Neural progenitor cell (in vitro differentiated cells): ENCODE results near the gene PLEKHN1. TPM values are rescaled to one million over a fixed set of nuclear protein-coding genes. Genes with fewer than 3 reads are reported as not detected.
"Not testable (repeated sequence)": the region's sequence is repeated elsewhere in the genome, so short reads cannot be mapped to it uniquely, and the experiment has no call there.

ENCODE experiments used
- DNase-seq: peaks from one replicate; pipeline ENCODE4 v3.0.0-alpha.2; 2016; ENCODE audit warnings: low spot score
- H2AFZ ChIP-seq: fragments of 200-600 bp; sonication (generic); replicated peaks from 2 replicates; pipeline ENCODE4 v1.6.1; 2016; ENCODE audit warnings: antibody characterized with exemption
- H3F3A ChIP-seq: fragments of 200-600 bp; sonication (generic); 2 replicates; pipeline ENCODE4 v1.6.1; 2016; ENCODE audit warnings: antibody characterized with exemption, low read depth
- H3K27ac ChIP-seq: fragments of 200-600 bp; sonication (generic); 2 replicates; pipeline ENCODE4 v1.5.1; 2016; ENCODE audit warnings: mild to moderate bottlenecking
- H3K27me3 ChIP-seq: fragments of 200-600 bp; sonication (generic); 2 replicates; pipeline ENCODE4 v1.6.1; 2016; ENCODE audit warnings: mild to moderate bottlenecking, moderate library complexity
- H3K36me3 ChIP-seq: fragments of 200-600 bp; sonication (generic); 2 replicates; pipeline ENCODE4 v1.5.1; 2016
- H3K4me1 ChIP-seq: fragments of 200-600 bp; sonication (generic); 2 replicates; pipeline ENCODE4 v1.6.1; 2016; ENCODE audit warnings: mixed run types
- H3K4me2 ChIP-seq: fragments of 200-600 bp; sonication (generic); 2 replicates; pipeline ENCODE4 v1.6.1; 2016
- H3K4me3 ChIP-seq: fragments of 200-600 bp; sonication (generic); 2 replicates; pipeline ENCODE4 v1.5.1; 2016
- H3K79me2 ChIP-seq: fragments of 200-600 bp; sonication (generic); 2 replicates; pipeline ENCODE4 v1.6.1; 2016; ENCODE audit warnings: low read depth
- H3K9ac ChIP-seq: fragments of 200-600 bp; sonication (generic); 2 replicates; pipeline ENCODE4 v1.6.1; 2016
- H3K9me3 ChIP-seq: fragments of 200-600 bp; sonication (generic); 2 replicates; pipeline ENCODE4 v1.5.1; 2016; ENCODE audit warnings: low read depth
- H4K20me1 ChIP-seq: fragments of 200-600 bp; sonication (generic); 2 replicates; pipeline ENCODE4 v1.6.1; 2016; ENCODE audit warnings: low read depth
- H3K27ac Mint-ChIP-seq: 3 replicates; pipeline ENCODE4 v1.8.0; 2021; ENCODE audit warnings: mixed read lengths
- H3K27me3 Mint-ChIP-seq: 2 replicates; pipeline ENCODE4 v1.8.0; 2022; ENCODE audit warnings: low read depth, mild to moderate bottlenecking, inconsistent platforms, moderate library complexity, mixed read lengths; ENCODE audit not compliant: insufficient read depth
- H3K36me3 Mint-ChIP-seq: 3 replicates; pipeline ENCODE4 v1.8.0; 2021; ENCODE audit warnings: mixed read lengths
- H3K4me1 Mint-ChIP-seq: 3 replicates; pipeline ENCODE4 v1.8.0; 2021; ENCODE audit warnings: mixed read lengths
- H3K4me3 Mint-ChIP-seq: 3 replicates; pipeline ENCODE4 v1.8.0; 2021; ENCODE audit warnings: mild to moderate bottlenecking, moderate library complexity, mixed read lengths
- H3K9me3 Mint-ChIP-seq: 3 replicates; pipeline ENCODE4 v1.8.0; 2020; ENCODE audit warnings: mixed read lengths
- CTCF ChIP-seq: fragments of 200-600 bp; sonication (generic); IDR thresholded peaks from 2 replicates; pipeline ENCODE4 v1.5.1; 2017; ENCODE audit warnings: antibody characterized with exemption, mild to moderate bottlenecking
- EZH2 ChIP-seq: fragments of 200-600 bp; sonication (generic); IDR thresholded peaks from 2 replicates; pipeline ENCODE4 v1.6.1; 2017; ENCODE audit warnings: antibody characterized with exemption, mild to moderate bottlenecking, moderate library complexity
- EZH2phosphoT487 ChIP-seq: fragments of 200-600 bp; sonication (generic); IDR thresholded peaks from 2 replicates; pipeline ENCODE4 v1.6.1; 2017; ENCODE audit warnings: antibody characterized with exemption
- total RNA-seq: library from RNA; depleted of rRNA; stranded (reverse); fragments of >200 nt; gene quantifications from 2 replicates; pipeline ENCODE4 v1.2.3, GENCODE V29; 2015; ENCODE audit warnings: low replicate concordance

PLEKHN1 gene
- total RNA-seq, 1 donor from 2014 or later: not detected

- Mint-ChIP-seq H3K4me3 (peak overlapping the region; percentile 50), H3K27ac (no peak overlapping the region), H3K9me3 (peaks cover 4% of the 10 kb centered on the region), H3K27me3 (peaks cover 29% of the 10 kb centered on the region), H3K4me1 (peaks cover 8% of the 10 kb centered on the region), H3K36me3 (peaks cover 3% of the 10 kb centered on the region)
- H3K9ac ChIP-seq: no peak overlapping the region
- no peak overlapping the region for H3K27ac ChIP-seq
- H4K20me1 ChIP-seq: no peaks in the 10 kb centered on the region
- no peaks in the 10 kb centered on the region for H3K79me2 ChIP-seq
- H3F3A ChIP-seq: peaks cover 7% of the 10 kb centered on the region
- no peak overlapping the region for H3K4me2 ChIP-seq
- no peaks in the 10 kb centered on the region for H3K36me3 ChIP-seq
- no peak for DNase-seq
- H3K9me3 ChIP-seq: no peaks in the 10 kb centered on the region
- H3K4me1 ChIP-seq: no peaks in the 10 kb centered on the region
- TF ChIP-seq EZH2phosphoT487 (no peak), EZH2 (no peak), CTCF (no peak)
- H3K4me3 ChIP-seq: no peak overlapping the region
- H2AFZ ChIP-seq: no peak overlapping the region
- peaks cover 67% of the 10 kb centered on the region for H3K27me3 ChIP-seq
These were observed 8.5 kb downstream of the PLEKHN1 start for GRCh38 chr1:974687-975328.

GRCh38 chr1:975365-975764, 9.1 kb downstream of the PLEKHN1 start:
- H3K27me3 Mint-ChIP-seq: peaks cover 25% of the 10 kb centered on the region
- no peak for DNase-seq
- peak overlapping the region; percentile 69 for H3K4me3 Mint-ChIP-seq
- peaks cover 8% of the 10 kb centered on the region for H3K4me1 Mint-ChIP-seq
- H3K27ac Mint-ChIP-seq: no peak overlapping the region
- H3K36me3 Mint-ChIP-seq: peaks cover 3% of the 10 kb centered on the region
- Histone ChIP-seq H3K27ac (no peak overlapping the region), H3K9me3 (no peaks in the 10 kb centered on the region), H3K4me3 (no peak overlapping the region), H3K4me1 (no peaks in the 10 kb centered on the region), H4K20me1 (no peaks in the 10 kb centered on the region), H3K27me3 (peaks cover 64% of the 10 kb centered on the region), H3K4me2 (no peak overlapping the region), H3K36me3 (no peaks in the 10 kb centered on the region), H3K79me2 (no peaks in the 10 kb centered on the region), H3K9ac (no peak overlapping the region), H3F3A (peaks cover 7% of the 10 kb centered on the region), H2AFZ (no peak overlapping the region)
- TF ChIP-seq EZH2phosphoT487 (no peak), CTCF (no peak), EZH2 (no peak)
- H3K9me3 Mint-ChIP-seq: peaks cover 4% of the 10 kb centered on the region

GRCh38 chr1:975896-976683, 9.8 kb downstream of the PLEKHN1 start:
- Histone ChIP-seq H3K9me3 (no peaks in the 10 kb centered on the region), H3K4me1 (no peaks in the 10 kb centered on the region), H3K9ac (no peak overlapping the region), H3K27me3 (peaks cover 63% of the 10 kb centered on the region), H3K27ac (no peak overlapping the region), H3K4me2 (peak overlapping the region; percentile 71), H3K79me2 (no peaks in the 10 kb centered on the region), H3K4me3 (peak overlapping the region; percentile 26), H3K36me3 (no peaks in the 10 kb centered on the region), H4K20me1 (no peaks in the 10 kb centered on the region), H3F3A (peaks cover 7% of the 10 kb centered on the region), H2AFZ (peak overlapping the region; percentile 87)
- Mint-ChIP-seq H3K36me3 (peaks cover 3% of the 10 kb centered on the region), H3K27me3 (peaks cover 25% of the 10 kb centered on the region), H3K27ac (no peak overlapping the region), H3K4me1 (peaks cover 8% of the 10 kb centered on the region), H3K4me3 (peak overlapping the region; percentile 69), H3K9me3 (peaks cover 4% of the 10 kb centered on the region)
- TF ChIP-seq EZH2phosphoT487 (peak; percentile 37), CTCF (peak; percentile 70), EZH2 (no peak)
- peak; percentile 89 for DNase-seq

- H3K9me3 ChIP-seq, H2AFZ ChIP-seq, H3K9ac ChIP-seq, DNase-seq, H3K36me3 ChIP-seq, H4K20me1 ChIP-seq, H3K79me2 ChIP-seq, H3K9me3 Mint-ChIP-seq, H3K4me3 ChIP-seq, H3K4me1 ChIP-seq, H3K36me3 Mint-ChIP-seq, H3K4me1 Mint-ChIP-seq, H3K27ac ChIP-seq, H3F3A ChIP-seq, H3K4me2 ChIP-seq, H3K27ac Mint-ChIP-seq, H3K4me3 Mint-ChIP-seq: not testable (repeated sequence)
- peaks cover 63% of the 10 kb centered on the region for H3K27me3 ChIP-seq
- peaks cover 21% of the 10 kb centered on the region for H3K27me3 Mint-ChIP-seq
These were observed 10.5 kb downstream of the PLEKHN1 start for GRCh38 chr1:976791-977190.
